TTC549 (cell line): Measurements from ENCODE around the gene MEP1A.
"Not testable (repeated sequence)": the region's sequence is repeated elsewhere in the genome, so short reads cannot be mapped to it uniquely, and the experiment has no call there.

Source experiments
- FAIRE-seq: peaks from 2 replicates; lab custom pipeline; 2012; peaks lifted over from hg19 to GRCh38; lab: Jason Lieb, UNC

Gene MEP1A

DNA sequence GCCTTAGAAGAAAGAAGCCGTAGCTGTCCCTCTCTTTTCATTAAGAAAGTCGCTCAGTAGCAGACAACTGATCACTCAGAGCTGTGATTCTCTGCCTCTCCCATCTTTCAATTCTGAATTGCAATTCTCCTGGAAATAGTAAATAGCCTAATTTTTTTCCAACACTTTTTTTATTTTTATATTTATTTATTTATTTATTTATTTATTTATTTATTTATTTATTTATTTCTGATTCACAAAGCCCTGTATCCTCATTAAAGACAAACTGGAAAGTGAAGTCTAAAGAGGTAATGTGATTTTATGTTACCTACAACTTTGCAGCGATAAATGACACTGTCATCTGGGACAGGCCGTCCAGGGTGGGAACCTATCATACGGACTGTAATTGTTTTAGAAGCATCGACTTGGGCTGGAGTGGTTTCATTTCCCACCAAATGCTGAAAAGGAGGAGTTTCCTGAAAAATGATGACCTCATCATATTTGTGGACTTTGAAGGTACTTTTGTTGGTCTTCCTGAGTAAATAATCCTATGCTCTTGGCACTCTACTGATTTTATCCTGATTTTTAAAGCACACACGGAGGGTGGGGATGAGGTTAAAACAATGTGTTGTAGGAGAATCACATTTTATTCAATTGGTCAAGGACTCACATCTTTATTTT is 41.2 kb downstream of the MEP1A start:
- not testable (repeated sequence) for FAIRE-seq

DNA sequence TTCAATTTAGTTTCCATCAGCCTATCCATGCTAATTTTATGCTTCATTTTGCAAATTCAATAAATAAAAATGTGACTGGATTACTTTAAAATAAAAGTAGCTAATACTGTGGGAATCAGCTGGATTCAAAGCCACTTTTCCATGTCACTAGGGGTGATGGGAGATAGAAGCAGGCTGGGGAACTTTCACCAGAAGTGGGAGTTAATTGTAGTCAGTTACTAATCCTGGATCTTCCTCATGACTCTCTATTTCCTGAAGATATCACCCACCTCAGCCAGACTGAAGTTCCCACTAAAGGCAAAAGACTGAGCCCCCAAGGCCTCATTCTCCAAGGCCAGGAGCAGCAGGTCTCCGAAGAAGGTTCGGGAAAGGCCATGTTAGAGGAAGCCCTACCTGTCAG is 41.8 kb downstream of the MEP1A start:
- not testable (repeated sequence) for FAIRE-seq

DNA sequence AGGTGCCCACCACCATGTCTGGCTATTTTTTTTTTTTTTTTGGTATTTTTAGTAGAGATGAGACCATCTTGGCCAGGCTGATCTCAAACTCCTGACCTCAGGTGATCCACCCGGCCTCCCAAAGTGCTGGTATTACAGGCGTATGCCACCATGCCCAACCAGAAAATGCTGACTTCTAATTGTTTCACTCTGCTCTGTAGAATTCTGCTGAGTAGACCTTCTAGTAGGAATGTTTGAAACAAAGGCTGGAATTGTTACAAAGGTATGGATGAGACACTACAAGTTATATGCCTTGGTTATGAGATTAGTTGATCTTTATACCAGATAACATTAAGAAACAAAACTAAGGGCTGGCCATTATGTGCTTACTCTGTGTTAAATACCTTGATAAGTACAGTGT is 44.8 kb downstream of the MEP1A start:
- no peak for FAIRE-seq

DNA sequence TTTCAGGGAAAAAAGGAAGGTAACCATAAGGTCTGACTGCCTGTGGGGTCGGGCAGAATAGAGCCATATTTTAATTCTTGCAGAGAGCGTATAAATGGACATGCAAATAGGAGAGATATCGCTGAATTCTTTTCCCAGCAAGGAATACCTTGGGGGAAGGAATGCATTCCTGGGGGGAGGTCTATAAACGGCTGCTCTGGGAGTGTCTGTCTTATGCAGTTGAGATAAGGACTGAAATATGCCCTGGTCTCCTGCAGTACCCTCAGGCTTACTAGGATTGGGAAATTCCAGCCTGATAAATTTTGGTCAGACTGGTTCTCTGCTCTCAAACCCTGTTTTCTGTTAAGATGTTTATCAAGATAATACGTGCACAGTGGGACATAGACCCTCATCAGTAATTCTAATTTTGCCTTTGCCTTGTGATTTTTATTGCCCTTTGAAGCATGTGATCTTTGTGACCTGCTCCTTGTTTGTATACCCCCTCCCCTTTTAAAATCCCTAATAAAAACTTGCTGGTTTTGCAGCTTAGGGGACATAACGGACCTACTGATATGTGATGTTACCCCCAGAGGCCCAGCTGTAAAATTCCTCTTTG is 49.2 kb downstream of the MEP1A start:
- FAIRE-seq = not testable (repeated sequence)

DNA sequence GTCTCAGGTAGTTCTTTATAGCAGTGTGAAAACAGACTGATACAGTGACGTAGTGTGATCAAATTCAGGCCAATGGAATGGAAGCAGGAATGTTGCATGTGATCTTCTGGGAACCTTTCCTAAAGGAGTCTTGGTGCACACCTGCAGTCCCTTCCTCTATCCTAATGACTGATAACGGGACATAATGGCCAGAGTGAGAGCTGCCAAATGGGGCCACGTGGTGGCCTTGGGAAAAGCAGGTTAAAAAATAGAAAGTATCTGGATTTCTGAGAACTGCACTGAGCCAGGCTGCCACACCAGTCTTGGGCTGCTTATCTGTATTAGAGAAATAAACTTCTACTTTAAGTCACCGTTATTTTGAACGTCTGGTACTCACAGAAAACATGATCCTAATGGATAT is 51.9 kb downstream of the MEP1A start:
- FAIRE-seq = no peak

DNA sequence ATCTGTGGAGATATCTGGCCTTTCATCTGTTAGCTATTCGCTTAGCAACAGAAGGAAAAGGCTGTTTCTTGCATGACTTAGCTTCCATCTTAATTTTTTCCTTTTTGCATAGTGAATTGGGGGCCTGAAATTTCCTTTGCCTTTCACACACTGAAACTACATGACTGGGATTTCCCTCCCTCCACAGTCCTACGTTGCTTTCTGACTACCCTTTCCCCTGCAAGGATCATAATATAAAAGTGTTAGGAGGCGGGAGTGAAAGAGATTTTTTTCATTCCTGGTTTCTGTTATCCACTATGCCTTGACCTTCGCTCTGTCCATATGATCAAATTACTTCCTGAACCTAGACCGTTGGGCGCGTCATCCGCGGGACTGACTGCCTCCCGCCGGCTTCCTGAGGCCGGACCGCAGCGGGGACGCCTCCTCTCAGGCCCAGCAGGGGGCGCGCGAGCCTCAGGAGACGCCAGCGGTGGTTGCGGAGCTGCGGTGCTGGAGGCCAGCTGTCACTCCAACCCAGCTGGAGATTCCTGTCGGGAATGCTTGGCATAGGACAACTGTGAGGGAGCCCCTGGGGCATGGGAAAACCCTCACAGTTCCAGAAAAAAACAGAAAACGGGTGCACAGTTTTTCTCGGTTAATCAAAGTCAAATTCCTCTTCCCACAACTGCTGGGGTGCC is 55.6 kb downstream of the MEP1A start:
- no peak for FAIRE-seq

DNA sequence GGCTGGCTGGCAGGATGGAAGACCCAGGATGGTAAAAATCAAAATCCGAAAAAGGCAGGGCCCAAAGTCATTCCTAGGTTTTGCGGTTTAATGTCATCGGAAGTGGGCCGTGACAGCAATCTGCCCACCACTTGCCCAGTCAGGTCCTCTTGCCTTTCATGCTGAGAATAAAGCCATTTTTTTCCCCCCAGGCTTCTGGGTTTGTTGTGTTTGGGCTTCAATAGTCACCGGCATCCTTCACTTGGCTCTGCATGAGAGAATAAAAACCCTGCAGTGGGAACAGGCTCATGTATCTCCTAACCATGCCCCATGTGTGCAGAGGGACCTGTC is 56.1 kb downstream of the MEP1A start:
- FAIRE-seq = no peak

DNA sequence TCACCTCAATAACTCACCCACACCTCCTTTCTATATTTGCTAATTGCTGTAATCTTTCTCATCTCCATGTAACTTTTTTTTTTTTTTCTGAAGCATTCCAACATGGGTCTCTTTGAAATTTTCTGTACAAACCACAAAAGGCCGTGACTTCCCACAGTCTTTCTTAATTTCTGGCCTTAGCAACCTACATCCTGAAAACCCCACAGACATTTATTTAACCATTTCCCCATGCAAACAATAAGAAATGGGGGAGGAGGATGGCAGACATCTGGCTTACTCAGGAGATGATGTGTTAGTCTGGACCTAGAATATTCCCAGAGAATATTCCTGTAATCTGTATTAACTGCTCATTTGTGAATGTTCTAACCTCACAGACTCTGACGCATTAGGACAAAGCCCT is 57.6 kb downstream of the MEP1A start:
- no peak for FAIRE-seq

DNA sequence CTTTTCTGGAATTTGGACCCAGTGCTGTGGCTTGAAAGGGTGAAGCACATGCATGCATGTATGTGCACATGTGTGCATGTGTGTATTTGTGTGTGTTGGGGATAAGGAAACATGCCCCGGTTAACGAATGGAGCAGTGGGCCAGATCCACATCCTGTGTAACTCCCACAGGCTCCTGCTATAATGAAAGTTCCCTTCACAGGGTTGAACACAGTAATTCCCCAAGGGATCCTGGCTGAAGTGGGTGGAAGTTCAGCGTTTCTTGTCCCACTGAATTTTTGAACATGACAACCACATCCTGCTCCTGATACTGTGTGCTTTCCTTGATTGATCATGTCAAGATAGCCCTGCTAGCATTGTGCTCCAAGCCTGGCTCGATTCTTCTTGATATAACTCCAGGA is 58.4 kb downstream of the MEP1A start:
- FAIRE-seq = not testable (repeated sequence)

DNA sequence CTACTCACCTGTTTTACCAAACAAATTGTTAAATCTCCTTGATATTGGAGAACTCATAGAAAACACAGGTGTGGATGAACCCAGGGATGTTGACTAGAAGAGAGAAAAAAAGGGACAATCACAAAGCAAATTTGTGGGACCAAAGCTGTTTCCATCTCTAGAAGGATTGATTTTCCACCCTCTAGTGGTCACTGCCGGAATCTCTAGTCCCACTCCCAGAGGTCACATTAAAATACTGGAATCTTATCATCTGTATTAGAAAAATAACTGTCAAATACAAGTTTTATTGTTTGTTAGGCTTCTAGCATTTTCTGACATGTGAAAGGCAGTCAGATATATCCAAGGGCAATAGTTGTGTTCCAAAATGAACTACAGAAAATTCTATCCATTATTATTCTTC is 62.8 kb downstream of the MEP1A start:
- not testable (repeated sequence) for FAIRE-seq

DNA sequence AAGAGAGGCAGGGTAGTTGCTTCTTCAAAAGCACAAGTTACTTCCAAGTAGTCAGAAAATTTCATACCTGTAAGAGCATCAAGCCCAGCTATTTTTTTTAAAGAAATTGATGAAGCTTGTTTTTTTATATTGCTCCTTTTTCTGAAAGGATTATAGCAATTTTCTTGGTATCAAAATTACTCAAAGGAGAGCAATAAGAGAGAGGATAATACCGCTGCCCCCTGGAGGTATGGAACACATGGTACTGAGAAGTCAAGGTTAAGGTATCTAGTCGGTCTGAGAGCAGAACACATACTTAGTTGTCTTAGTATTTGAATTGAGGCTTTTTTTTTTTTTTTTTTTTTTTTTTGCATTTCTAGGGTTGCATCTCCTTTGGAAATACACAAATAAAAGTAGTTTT is 69.2 kb downstream of the MEP1A start:
- no peak for FAIRE-seq

DNA sequence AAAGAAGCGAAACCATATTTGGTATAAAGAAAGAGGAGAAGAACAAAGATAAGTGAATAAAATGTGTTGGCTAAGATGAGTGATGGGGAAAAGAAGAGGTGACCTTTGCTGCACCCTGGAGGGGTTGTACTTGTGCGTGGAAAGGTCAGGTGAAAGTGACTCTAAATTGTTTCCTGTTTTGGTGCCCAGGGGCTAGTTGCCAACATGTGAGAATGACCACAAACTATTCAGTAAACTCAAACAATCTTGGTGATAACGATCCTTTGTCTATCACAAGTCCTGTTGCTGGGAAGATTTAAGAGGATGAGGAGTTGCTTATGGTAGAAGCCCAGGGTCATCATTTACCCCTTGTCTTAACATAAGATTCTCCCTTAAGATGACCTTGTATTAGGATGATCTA is 70.6 kb downstream of the MEP1A start:
- FAIRE-seq = no peak

DNA sequence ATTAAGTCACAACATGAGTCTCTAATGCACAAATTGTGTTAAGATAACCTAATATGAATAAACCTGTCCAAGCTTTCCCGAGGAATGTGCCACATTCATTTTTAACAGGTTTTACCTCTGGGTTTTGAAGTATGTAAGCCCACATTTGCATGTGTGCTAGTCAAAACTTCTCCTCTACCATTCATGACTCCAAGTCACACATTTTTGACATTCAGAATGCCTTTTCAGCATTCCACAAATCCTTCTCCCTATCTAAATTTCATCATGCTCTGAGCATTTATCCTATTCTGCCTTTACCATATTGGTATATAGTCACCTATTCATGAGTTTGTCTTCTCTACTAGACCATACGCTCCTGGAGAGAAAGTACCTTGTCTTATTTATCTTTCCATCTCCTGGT is 72.0 kb downstream of the MEP1A start:
- FAIRE-seq = no peak

DNA sequence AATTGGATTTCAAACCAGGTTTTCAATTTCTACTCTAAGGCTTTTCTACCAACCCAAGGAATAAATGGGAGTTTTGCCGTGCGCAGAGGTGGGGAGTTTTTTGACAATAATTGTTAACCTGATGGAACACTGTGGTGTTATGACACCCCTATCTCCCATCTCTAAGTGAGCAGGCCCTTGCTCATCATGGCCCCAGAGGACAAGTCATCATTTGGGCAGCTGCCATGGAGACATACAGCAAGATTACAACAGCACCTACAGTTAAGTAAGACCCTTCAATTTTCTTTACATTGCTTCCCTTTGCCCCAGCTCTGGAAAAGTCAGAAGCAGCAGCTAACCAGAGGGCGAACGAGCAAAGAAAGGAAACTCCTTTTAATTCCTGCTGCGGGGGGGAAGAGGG is 74.2 kb downstream of the MEP1A start:
- no peak for FAIRE-seq

DNA sequence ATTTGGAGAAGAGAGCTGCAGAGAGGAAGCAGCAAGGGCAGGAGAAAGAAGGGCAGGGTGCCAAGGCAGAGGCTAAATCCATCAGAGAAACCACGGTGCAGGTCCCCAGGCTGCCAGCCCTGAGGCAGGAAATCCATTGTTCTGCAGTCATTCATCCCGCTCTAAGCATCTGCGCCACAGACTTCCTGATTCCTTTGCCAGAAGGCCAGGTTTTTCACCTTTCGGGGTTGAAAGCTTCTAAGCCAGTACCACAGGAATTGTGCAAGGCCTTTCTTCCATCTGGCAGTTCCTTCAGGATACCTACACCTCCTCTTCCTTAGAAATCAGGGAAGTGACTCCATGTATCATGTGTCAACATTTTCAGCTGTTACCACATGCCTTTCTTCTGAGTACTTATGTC is 82.9 kb downstream of the MEP1A start:
- FAIRE-seq = no peak

DNA sequence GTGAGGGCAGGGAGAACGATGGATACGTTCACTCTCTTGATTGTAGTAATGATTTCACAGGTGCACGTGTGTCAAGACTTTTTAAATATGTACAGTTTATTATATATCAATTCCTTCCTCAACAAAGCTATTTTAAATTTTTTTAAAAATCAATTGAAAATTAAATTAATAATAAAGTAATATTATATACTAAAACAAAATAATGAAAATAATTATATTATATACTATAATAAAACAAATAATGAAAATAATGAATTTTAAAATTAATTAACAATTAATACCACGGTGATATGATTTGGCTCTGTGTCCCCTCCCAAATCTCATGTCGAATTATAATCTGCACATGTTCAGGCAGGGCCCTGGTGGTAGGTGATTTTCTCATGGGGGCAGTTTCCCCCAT is 85.8 kb downstream of the MEP1A start:
- FAIRE-seq = no peak

DNA sequence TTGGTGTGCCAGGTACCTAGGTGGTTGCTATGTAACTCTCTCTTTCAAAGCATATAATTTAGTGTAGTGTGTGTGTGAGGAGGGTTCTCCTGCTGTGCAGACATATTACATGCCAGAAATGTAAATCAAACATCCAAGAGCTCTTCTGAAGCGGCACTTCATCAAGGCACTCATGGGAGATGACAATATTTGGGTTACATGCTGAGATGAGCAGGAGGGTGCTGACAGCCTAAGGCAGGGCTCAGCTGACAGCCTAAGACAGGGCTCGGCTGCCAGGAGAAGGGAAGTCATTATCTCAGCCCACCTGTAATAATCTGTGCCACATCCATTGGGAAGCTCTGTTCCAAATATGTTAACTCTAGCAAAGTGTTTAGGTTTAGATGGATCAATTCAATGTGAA is 89.5 kb downstream of the MEP1A start:
- FAIRE-seq = no peak

DNA sequence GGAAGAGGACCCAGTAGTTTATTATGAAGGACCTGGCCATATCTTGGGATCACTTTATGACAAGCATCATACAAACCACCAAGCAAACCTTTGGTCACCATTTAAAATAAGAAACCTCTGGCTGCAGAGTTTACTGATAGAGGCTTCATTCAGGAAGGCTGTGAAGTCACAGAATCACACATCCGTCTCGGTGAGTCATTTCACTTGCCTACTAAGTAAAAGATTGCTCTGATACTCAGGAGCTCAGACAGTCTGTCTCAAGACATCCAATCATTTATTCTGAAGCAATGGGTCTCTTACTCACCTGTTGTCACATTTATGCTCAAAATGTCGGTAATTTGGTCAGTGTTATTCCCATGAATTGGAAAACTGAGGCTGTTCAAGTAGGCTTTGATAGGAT is 94.8 kb downstream of the MEP1A start:
- FAIRE-seq = no peak

DNA sequence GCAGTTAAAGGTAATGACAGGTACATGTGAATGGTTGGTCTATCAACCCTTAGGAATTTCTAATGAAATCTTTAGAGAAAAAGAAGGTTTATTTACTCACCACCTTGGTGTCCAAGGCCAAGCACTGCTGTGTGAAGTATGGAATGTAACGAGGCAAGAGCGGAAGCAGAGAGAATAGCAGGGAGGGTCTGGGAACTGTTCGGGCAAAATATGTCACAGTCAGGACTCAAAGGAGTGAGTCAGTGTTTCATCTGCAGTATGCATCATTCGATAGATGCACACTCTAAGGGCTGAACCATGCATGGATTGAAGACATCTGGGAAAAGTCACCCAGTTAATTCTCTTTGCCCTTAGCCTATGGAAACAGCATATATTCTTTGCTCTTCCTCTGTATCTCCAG is 95.4 kb downstream of the MEP1A start:
- no peak for FAIRE-seq
